IMR-90 (cell line): ENCODE measurements around the gene OR5B2.

Experiments used
- CEBPB ChIP-seq: IDR thresholded peaks from 2 replicates; pipeline ENCODE4 v1.6.1; 2012; ENCODE audit warnings: low read depth, low read length, improper control_type of control experiment
- CHD1 ChIP-seq: IDR thresholded peaks from 2 replicates; pipeline ENCODE4 v1.6.1; 2012; ENCODE audit warnings: low read depth, low read length, improper control_type of control experiment
- CTCF ChIP-seq: conservative IDR thresholded peaks from 2 replicates; pipeline ENCODE4 v1.5.1; 2012; ENCODE audit warnings: mild to moderate bottlenecking, low read depth, low read length, improper control_type of control experiment
- FOS ChIP-seq: fragments of 150-350 bp; IDR thresholded peaks from 2 replicates; pipeline ENCODE4 v1.6.1; 2016; ENCODE audit warnings: low read depth, low read length
- MXI1 ChIP-seq: IDR thresholded peaks from 2 replicates; pipeline ENCODE4 v1.6.1; 2012; ENCODE audit warnings: low read depth, mild to moderate bottlenecking, low read length, moderate library complexity, borderline replicate concordance
- NFE2L2 ChIP-seq: fragments of 150-350 bp; IDR thresholded peaks from 2 replicates; pipeline ENCODE4 v1.6.1; 2016; ENCODE audit warnings: low read depth, mild to moderate bottlenecking, low read length
- POLR2A ChIP-seq: IDR thresholded peaks from 2 replicates; pipeline ENCODE4 v1.6.1; 2012; ENCODE audit warnings: mild to moderate bottlenecking, low read depth, low read length
- RAD21 ChIP-seq: IDR thresholded peaks from 2 replicates; pipeline ENCODE4 v1.6.1; 2012; ENCODE audit warnings: low read length, improper control_type of control experiment
- RFX5 ChIP-seq: IDR thresholded peaks from 2 replicates; pipeline ENCODE4 v1.8.0; 2012; ENCODE audit warnings: low read depth, mild to moderate bottlenecking, low read length, moderate library complexity
- SMC3 ChIP-seq: fragments of 150-350 bp; IDR thresholded peaks from 2 replicates; pipeline ENCODE4 v1.6.1; 2016; ENCODE audit warnings: low read depth, mild to moderate bottlenecking, antibody characterized with exemption, low read length, moderate library complexity
- USF2 ChIP-seq: fragments of 150-350 bp; IDR thresholded peaks from 2 replicates; pipeline ENCODE4 v1.6.1; 2017; ENCODE audit warnings: mild to moderate bottlenecking, antibody characterized with exemption, low read length, low read depth

- TF ChIP-seq USF2 (no peak), CTCF (no peak), CHD1 (no peak), POLR2A (no peak), FOS (no peak), RAD21 (no peak), RFX5 (no peak), NFE2L2 (peak; percentile 43; the same call in 1 of the 2 replicates), CEBPB (no peak), SMC3 (no peak), MXI1 (no peak)
Observed at GRCh38 chr11:58391879-58392278, 36.0 kb downstream of the OR5B2 start.
